Measurements from ENCODE around the gene TEAD2. TPM values are rescaled to one million over a fixed set of nuclear protein-coding genes. Genes with fewer than 3 reads are reported as not detected.

Gene TEAD2
- total and polyA plus RNA-seq, 4 donors, result 17.7 to 48.8 (median 42.3) TPM

- no peak for DNase-seq
- Histone ChIP-seq H3K4me3 (ENCODE audit: low read length in 2 of 2) (no peak overlapping the region), H3K27ac (ENCODE audit: low read depth in 1 of 2, low read length in 2 of 2) (no peak overlapping the region), H3K4me1 (ENCODE audit: control insufficient read depth in 1 of 2, insufficient read depth in 2 of 2, low read length in 2 of 2) (no peaks in the 10 kb centered on the region), H3K36me3 (ENCODE audit: control insufficient read depth in 1 of 2, insufficient read depth in 2 of 2, low read length in 1 of 2) (no peaks in the 10 kb centered on the region), H3K27me3 (ENCODE audit: control insufficient read depth in 1 of 2, insufficient read depth in 2 of 2, low read length in 1 of 2) (no peaks in the 10 kb centered on the region), H3K9me3 (ENCODE audit: control insufficient read depth, low read length) (no peaks in the 10 kb centered on the region)
- ATAC-seq (ENCODE audit: low FRiP score), result no peak
- intact Hi-C loops (cut with DNase I), result no loop called here
- WGBS, 2 donors, result 63 to 71% methylated on average over 8 of the region's 8 CpGs
Observed at GRCh38 chr19:49295208-49295880, 66.9 kb downstream of the TEAD2 start.

- ATAC-seq (ENCODE audit: low FRiP score) (no peak), DNase-seq (no peak)
- H3K9me3 ChIP-seq (ENCODE audit: control insufficient read depth, low read length), result no peaks in the 10 kb centered on the region
- H3K4me3 ChIP-seq (ENCODE audit: low read length in 2 of 2), result no peak overlapping the region
- no peaks in the 10 kb centered on the region for H3K4me1 ChIP-seq (ENCODE audit: control insufficient read depth in 1 of 2, insufficient read depth in 2 of 2, low read length in 2 of 2)
- H3K27ac ChIP-seq (ENCODE audit: low read depth in 1 of 2, low read length in 2 of 2), result no peak overlapping the region
- WGBS, 2 donors, result 83 to 87% methylated on average over 6 of the region's 6 CpGs
- no peaks in the 10 kb centered on the region for H3K27me3 ChIP-seq (ENCODE audit: control insufficient read depth in 1 of 2, insufficient read depth in 2 of 2, low read length in 1 of 2)
- no peaks in the 10 kb centered on the region for H3K36me3 ChIP-seq (ENCODE audit: control insufficient read depth in 1 of 2, insufficient read depth in 2 of 2, low read length in 1 of 2)
- intact Hi-C loops (cut with DNase I), result no loop called here
Observed at GRCh38 chr19:49294401-49294800, 67.8 kb downstream of the TEAD2 start.

Small RNA genes within 50 kb of the gene (microRNA-seq; reads per million reads assigned to microRNA genes)
- gene MIR4324, result 0 reads per million in 2 donors

Other genes with a start within 250 kb of the TEAD2 start
- 1 to 10 TPM; 8.4 to 9.7 TPM for gene LIN7B, start 248.0 kb downstream of the TEAD2 start, total RNA-seq
- 10 to 100 TPM in 1 of 2 donors, 1 to 10 TPM in 1; 7.6 to 24.1 TPM for gene LIN7B, start 248.0 kb downstream of the TEAD2 start, polyA plus RNA-seq
- under 1 TPM; 0.49 to 0.72 TPM for gene C19orf73, start 243.3 kb downstream of the TEAD2 start, total RNA-seq
- 1 to 10 TPM; 1.0 to 5.4 TPM for gene C19orf73, start 243.3 kb downstream of the TEAD2 start, polyA plus RNA-seq
- 1 to 10 TPM; 4.2 to 8.0 TPM for gene PPFIA3, start 242.9 kb downstream of the TEAD2 start, total RNA-seq
- gene PPFIA3, start 242.9 kb downstream of the TEAD2 start, polyA plus RNA-seq, result 1 to 10 TPM; 2.0 to 4.1 TPM
- 1 to 10 TPM; 2.5 to 4.8 TPM for gene HRC, start 207.0 kb downstream of the TEAD2 start, total RNA-seq
- gene HRC, start 207.0 kb downstream of the TEAD2 start, polyA plus RNA-seq, result 1 to 10 TPM in 1 of 2 donors, under 1 TPM in 1; 0.74 to 9.3 TPM
- gene TRPM4, start 204.6 kb downstream of the TEAD2 start, total RNA-seq, result 10 to 100 TPM; 41.9 to 57.1 TPM
- 10 to 100 TPM; 21.3 to 59.1 TPM for gene TRPM4, start 204.6 kb downstream of the TEAD2 start, polyA plus RNA-seq
- 1 to 10 TPM; 3.0 to 4.6 TPM for gene SLC6A16, start 37.2 kb downstream of the TEAD2 start, total RNA-seq
- 10 to 100 TPM in 1 of 2 donors, 1 to 10 TPM in 1; 2.4 to 12.9 TPM for gene SLC6A16, start 37.2 kb downstream of the TEAD2 start, polyA plus RNA-seq
- 10 to 100 TPM; 18.3 to 40.1 TPM for gene CD37, start 27.0 kb downstream of the TEAD2 start, total RNA-seq
- gene CD37, start 27.0 kb downstream of the TEAD2 start, polyA plus RNA-seq, result 10 to 100 TPM in 1 of 2 donors, 1 to 10 TPM in 1; 5.2 to 10.8 TPM
- gene DKKL1, start 1.5 kb upstream of the TEAD2 start, total RNA-seq, result under 1 TPM in 1 of 2 donors, not detected in 1; 0.69 TPM
- gene DKKL1, start 1.5 kb upstream of the TEAD2 start, polyA plus RNA-seq, result not detected
- gene KASH5, start 25.8 kb upstream of the TEAD2 start, total RNA-seq, result not detected
- gene KASH5, start 25.8 kb upstream of the TEAD2 start, polyA plus RNA-seq, result not detected
- gene PTH2, start 61.0 kb upstream of the TEAD2 start, total RNA-seq, result not detected
- gene PTH2, start 61.0 kb upstream of the TEAD2 start, polyA plus RNA-seq, result not detected
- gene GFY, start 63.0 kb upstream of the TEAD2 start, total RNA-seq, result not detected
- not detected for gene GFY, start 63.0 kb upstream of the TEAD2 start, polyA plus RNA-seq
- gene SLC17A7, start 79.1 kb upstream of the TEAD2 start, total RNA-seq, result 1 to 10 TPM; 1.0 to 4.7 TPM
- under 1 TPM; 0.15 to 0.50 TPM for gene SLC17A7, start 79.1 kb upstream of the TEAD2 start, polyA plus RNA-seq
- 10 to 100 TPM; 45.0 to 74.7 TPM for gene PIH1D1, start 89.4 kb upstream of the TEAD2 start, total RNA-seq
- gene PIH1D1, start 89.4 kb upstream of the TEAD2 start, polyA plus RNA-seq, result 100 to 1,000 TPM in 1 of 2 donors, 10 to 100 TPM in 1; 53.7 to 124 TPM
- gene ALDH16A1, start 90.8 kb upstream of the TEAD2 start, total RNA-seq, result 10 to 100 TPM; 17.1 to 23.7 TPM
- 10 to 100 TPM in 1 of 2 donors, 1 to 10 TPM in 1; 4.8 to 62.4 TPM for gene ALDH16A1, start 90.8 kb upstream of the TEAD2 start, polyA plus RNA-seq
- 10 to 100 TPM in 1 of 2 donors, 1 to 10 TPM in 1; 6.3 to 17.6 TPM for gene FLT3LG, start 111.8 kb upstream of the TEAD2 start, total RNA-seq
- gene FLT3LG, start 111.8 kb upstream of the TEAD2 start, polyA plus RNA-seq, result 10 to 100 TPM; 15.9 to 36.0 TPM
- gene RPL13A, start 125.2 kb upstream of the TEAD2 start, total RNA-seq, result 1,000 to 10,000 TPM; 1,716 to 1,917 TPM
- gene RPL13A, start 125.2 kb upstream of the TEAD2 start, polyA plus RNA-seq, result 1,000 to 10,000 TPM; 3,431 to 4,797 TPM
- 1,000 to 10,000 TPM; 1,366 to 1,509 TPM for gene RPS11, start 134.0 kb upstream of the TEAD2 start, total RNA-seq
- gene RPS11, start 134.0 kb upstream of the TEAD2 start, polyA plus RNA-seq, result 1,000 to 10,000 TPM; 4,943 to 7,722 TPM
- 100 to 1,000 TPM; 204 to 287 TPM for gene FCGRT, start 150.2 kb upstream of the TEAD2 start, total RNA-seq
- gene FCGRT, start 150.2 kb upstream of the TEAD2 start, polyA plus RNA-seq, result 100 to 1,000 TPM; 146 to 162 TPM
- gene RCN3, start 165.6 kb upstream of the TEAD2 start, total RNA-seq, result 10 to 100 TPM; 82.6 to 90.2 TPM
- gene RCN3, start 165.6 kb upstream of the TEAD2 start, polyA plus RNA-seq, result 100 to 1,000 TPM in 1 of 2 donors, 10 to 100 TPM in 1; 50.5 to 165 TPM
- 10 to 100 TPM; 38.8 to 40.5 TPM for gene NOSIP, start 218.1 kb upstream of the TEAD2 start, total RNA-seq
- 100 to 1,000 TPM in 1 of 2 donors, 10 to 100 TPM in 1; 52.5 to 135 TPM for gene NOSIP, start 218.1 kb upstream of the TEAD2 start, polyA plus RNA-seq
- 1 to 10 TPM in 1 of 2 donors, under 1 TPM in 1; 0.49 to 1.2 TPM for gene PRRG2, start 218.9 kb upstream of the TEAD2 start, total RNA-seq
- gene PRRG2, start 218.9 kb upstream of the TEAD2 start, polyA plus RNA-seq, result 1 to 10 TPM in 1 of 2 donors, not detected in 1; 4.1 TPM
- 10 to 100 TPM; 20.2 to 31.3 TPM for gene PRR12, start 228.8 kb upstream of the TEAD2 start, total RNA-seq
- 10 to 100 TPM in 1 of 2 donors, 1 to 10 TPM in 1; 2.6 to 10.1 TPM for gene PRR12, start 228.8 kb upstream of the TEAD2 start, polyA plus RNA-seq

Measured in aorta (tissue), 5 donors.